Stimulated activated CD8-positive, alpha-beta memory T cell treated with anti-CD3 and anti-CD28 coated beads, Interleukin-7, amount 100 ng/mL, for 4 hours (primary cell): ENCODE results near the gene CST11.

Experiments used
- DNase-seq, 2 donors: peaks; one replicate each; pipeline ENCODE4 v3.0.0-alpha.2; 2020; ENCODE audit warnings: low read depth in 2 of 2

CST11 gene

GRCh38 chr20:23453549-23454543, 1.2 kb upstream of the CST11 start:
- DNase-seq: no peak

- no peak for DNase-seq
Measured at GRCh38 chr20:23451956-23452487, 654 bp downstream of the CST11 start.

GRCh38 chr20:23450877-23451276, 1.8 kb downstream of the CST11 start:
- no peak for DNase-seq

- DNase-seq: no peak
Measured at GRCh38 chr20:23449421-23449820, 3.3 kb downstream of the CST11 start.

- no peak for DNase-seq
Measured at GRCh38 chr20:23448167-23448566, 4.5 kb downstream of the CST11 start.

- no peak for DNase-seq
Measured at GRCh38 chr20:23446505-23446904, 6.2 kb downstream of the CST11 start.

- DNase-seq: no peak
Measured at GRCh38 chr20:23445596-23446217, 7.0 kb downstream of the CST11 start.

- no peak for DNase-seq
Measured at GRCh38 chr20:23444859-23445258, 7.8 kb downstream of the CST11 start.

- no peak for DNase-seq
Measured at GRCh38 chr20:23442436-23442835, 10.2 kb downstream of the CST11 start.

- peak; percentile 25 to 44 for DNase-seq
Measured at GRCh38 chr20:23441850-23442313, 10.8 kb downstream of the CST11 start.

GRCh38 chr20:23440004-23440403, 12.7 kb downstream of the CST11 start:
- no peak for DNase-seq

- no peak for DNase-seq
Measured at GRCh38 chr20:23438661-23439060, 14.0 kb downstream of the CST11 start.

- DNase-seq: no peak
Measured at GRCh38 chr20:23437126-23437899, 15.4 kb downstream of the CST11 start.

GRCh38 chr20:23436681-23437080, 16.0 kb downstream of the CST11 start:
- no peak for DNase-seq

- DNase-seq: no peak
Measured at GRCh38 chr20:23435626-23436539, 16.8 kb downstream of the CST11 start.

- DNase-seq: no peak
Measured at GRCh38 chr20:23434521-23435313, 18.0 kb downstream of the CST11 start.

GRCh38 chr20:23433628-23434027, 19.0 kb downstream of the CST11 start:
- DNase-seq: no peak

- no peak for DNase-seq
Measured at GRCh38 chr20:23425129-23425528, 27.5 kb downstream of the CST11 start.

- peak; percentile 84 to 92 for DNase-seq
Measured at GRCh38 chr20:23420943-23421931, 31.4 kb downstream of the CST11 start, which contains the start of gene NAPB. Gene NAPB (minus strand): TSS chr20:23421488. CDS start chr20:23421402, 86 bp downstream.
